ENCODE data around the gene BAIAP3. TPM values are rescaled to one million over a fixed set of nuclear protein-coding genes. Genes with fewer than 3 reads are reported as not detected.

Gene BAIAP3
- total and polyA plus RNA-seq, 10 of the 15 experiments (the other 5 are each of a cell fraction or from before 2014, with no cell fraction given), result 0.03 to 0.56 (median 0.17) TPM; not detected in 3

DNA sequence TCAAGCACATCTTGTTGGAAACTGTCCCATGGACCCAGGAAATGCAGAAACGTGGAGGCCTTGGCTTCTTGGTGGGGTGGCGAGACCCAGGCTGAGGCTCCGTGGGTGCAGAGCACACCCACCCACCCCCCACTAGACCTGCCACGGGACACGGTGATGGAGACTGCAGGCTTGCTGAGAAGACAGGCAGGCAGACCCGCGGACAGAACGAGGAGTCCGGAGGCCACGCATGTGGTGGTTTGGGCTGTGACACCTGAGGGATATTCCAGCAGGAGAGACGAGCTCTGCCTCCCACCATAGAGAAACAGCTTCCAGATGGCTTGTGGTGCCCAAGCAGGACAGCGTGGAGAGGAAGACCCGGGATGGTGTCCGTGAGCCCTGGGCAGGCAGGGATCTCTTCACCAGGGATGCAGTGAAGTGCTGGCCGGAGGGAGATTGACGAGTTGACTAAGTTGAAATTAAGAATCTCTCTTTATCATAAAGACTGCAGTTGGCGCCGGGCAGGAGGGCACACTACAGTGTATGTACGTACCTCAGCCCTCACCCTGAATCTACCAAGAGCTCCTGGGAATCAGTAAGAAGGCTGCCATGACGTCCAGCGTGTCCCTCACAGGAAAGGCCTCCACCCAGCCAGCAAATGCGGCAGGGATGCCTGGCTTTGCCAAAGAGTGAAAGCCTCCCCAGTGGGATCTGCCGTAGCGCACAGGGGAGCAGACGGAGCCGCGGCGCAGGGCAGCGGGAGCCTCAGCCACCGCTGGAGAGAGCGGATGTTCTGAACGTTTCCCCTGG is 15.8 kb upstream of the BAIAP3 start:
- ATAC-seq, result no peak
- TF ChIP-seq, protein P1, sequence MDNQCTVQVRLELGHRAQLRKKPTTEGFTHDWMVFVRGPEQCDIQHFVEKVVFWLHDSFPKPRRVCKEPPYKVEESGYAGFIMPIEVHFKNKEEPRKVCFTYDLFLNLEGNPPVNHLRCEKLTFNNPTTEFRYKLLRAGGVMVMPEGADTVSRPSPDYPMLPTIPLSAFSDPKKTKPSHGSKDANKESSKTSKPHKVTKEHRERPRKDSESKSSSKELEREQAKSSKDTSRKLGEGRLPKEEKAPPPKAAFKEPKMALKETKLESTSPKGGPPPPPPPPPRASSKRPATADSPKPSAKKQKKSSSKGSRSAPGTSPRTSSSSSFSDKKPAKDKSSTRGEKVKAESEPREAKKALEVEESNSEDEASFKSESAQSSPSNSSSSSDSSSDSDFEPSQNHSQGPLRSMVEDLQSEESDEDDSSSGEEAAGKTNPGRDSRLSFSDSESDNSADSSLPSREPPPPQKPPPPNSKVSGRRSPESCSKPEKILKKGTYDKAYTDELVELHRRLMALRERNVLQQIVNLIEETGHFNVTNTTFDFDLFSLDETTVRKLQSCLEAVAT (IDR thresholded peaks at IDR 0.05), result no peak
- peak; percentile 52 for TF ChIP-seq POLR2A (IDR thresholded peaks at IDR 0.05; ENCODE audit: low read depth, low read length)
- 0 out of 2 replicates have a peak, but pooled peaks have one; percentile 28 for TF ChIP-seq POLR2AphosphoS5 (IDR thresholded peaks at IDR 0.05; ENCODE audit: low read length)
- TF ChIP-seq POU2F2 (IDR thresholded peaks at IDR 0.05; ENCODE audit: borderline replicate concordance, low read depth, low read length), result peak; percentile 13; the same call in 1 of the 3 replicates
- DNase-seq (ENCODE audit: low read depth, low spot score), result no peak
- Histone ChIP-seq H2AFZ (ENCODE audit: control insufficient read depth, low read depth, low read length) (no peak overlapping the region), H3K4me1 (ENCODE audit: control insufficient read depth, insufficient read depth, low read length) (no peaks in the 10 kb centered on the region), H3K9ac (ENCODE audit: control insufficient read depth, insufficient read depth, low read length) (no peak overlapping the region), H3K36me3 (ENCODE audit: control insufficient read depth in 2 of 2, insufficient read depth in 2 of 2, low read length in 1 of 2) (peaks cover 40 to 69% of the 10 kb centered on the region in 2 experiments), H3K79me2 (ENCODE audit: control insufficient read depth, insufficient read depth, low read length) (peaks cover 23% of the 10 kb centered on the region), H3K27ac (ENCODE audit: control insufficient read depth, insufficient read depth) (no peak overlapping the region), H3K4me2 (ENCODE audit: control insufficient read depth, insufficient read depth) (no peak overlapping the region), H3K27me3 (replicated peaks in 1 of 2; ENCODE audit: control insufficient read depth in 2 of 2, insufficient read depth in 2 of 2, low read length in 1 of 2) (no peaks in the 10 kb centered on the region), H3K9me3 (replicated peaks; ENCODE audit: control insufficient read depth, insufficient read depth, low read length) (no peaks in the 10 kb centered on the region), H3K4me3 (no peak overlapping the region), H4K20me1 (ENCODE audit: control insufficient read depth, insufficient read depth) (peaks cover 15% of the 10 kb centered on the region)
- intact Hi-C loops (cut with micrococcal nuclease; ENCODE audit: unreplicated experiment) (no loop called here), in situ Hi-C loops (cut with MboI) (no loop called here)
- POLR2A ChIA-PET, result no interaction called here
- RAD21 ChIA-PET (ENCODE audit: unreplicated experiment), result no interaction called here
- CTCF ChIA-PET, result no interaction called here
- no peak for FAIRE-seq
- BruUV-seq (replicated peaks), result no TSS peak
- SMC1A ChIA-PET (ENCODE audit: uncharacterized antibody, unreplicated experiment), result no interaction called here
- 95% methylated on average over 32 of the region's 32 CpGs for WGBS (ENCODE audit: insufficient coverage, insufficient replicate concordance, low lambda C conversion rate, missing lambda C conversion rate)

DNA sequence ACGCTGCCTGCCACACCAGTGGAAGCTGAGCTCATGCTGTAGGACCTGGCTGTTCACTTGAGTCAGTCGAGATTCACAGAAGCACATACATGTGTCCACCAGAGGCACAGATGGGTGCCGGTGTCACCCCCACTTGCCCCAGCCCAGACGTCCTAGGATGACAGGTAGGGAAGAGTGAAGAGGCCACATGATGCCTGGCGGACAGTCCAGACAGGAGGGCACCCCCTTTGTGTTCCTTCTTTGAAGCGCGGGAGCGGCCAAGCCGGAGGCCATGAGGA is 15.2 kb upstream of the BAIAP3 start:
- FAIRE-seq (no peak), DNase-seq (ENCODE audit: low read depth, low spot score) (no peak), ATAC-seq (no peak)
- Histone ChIP-seq H4K20me1 (ENCODE audit: control insufficient read depth, insufficient read depth) (peaks cover 10% of the 10 kb centered on the region; the same call in 1 of the 2 replicates), H3K27me3 (replicated peaks in 1 of 2; ENCODE audit: control insufficient read depth in 2 of 2, insufficient read depth in 2 of 2, low read length in 1 of 2) (no peaks in the 10 kb centered on the region), H3K79me2 (ENCODE audit: control insufficient read depth, insufficient read depth, low read length) (peaks cover 18% of the 10 kb centered on the region), H3K4me1 (ENCODE audit: control insufficient read depth, insufficient read depth, low read length) (no peaks in the 10 kb centered on the region), H2AFZ (ENCODE audit: control insufficient read depth, low read depth, low read length) (no peak overlapping the region), H3K9me3 (replicated peaks; ENCODE audit: control insufficient read depth, insufficient read depth, low read length) (no peaks in the 10 kb centered on the region), H3K4me2 (ENCODE audit: control insufficient read depth, insufficient read depth) (no peak overlapping the region), H3K27ac (ENCODE audit: control insufficient read depth, insufficient read depth) (no peak overlapping the region), H3K36me3 (ENCODE audit: control insufficient read depth in 2 of 2, insufficient read depth in 2 of 2, low read length in 1 of 2) (peaks cover 40 to 67% of the 10 kb centered on the region in 2 experiments), H3K9ac (ENCODE audit: control insufficient read depth, insufficient read depth, low read length) (no peak overlapping the region), H3K4me3 (no peak overlapping the region)
- ChIA-PET POLR2A (no interaction called here), SMC1A (ENCODE audit: uncharacterized antibody, unreplicated experiment) (no interaction called here), RAD21 (ENCODE audit: unreplicated experiment) (no interaction called here), CTCF (no interaction called here)
- in situ Hi-C loops (cut with MboI), result no loop called here
- intact Hi-C loops (cut with micrococcal nuclease; ENCODE audit: unreplicated experiment), result no loop called here
- TF ChIP-seq, protein P2, sequence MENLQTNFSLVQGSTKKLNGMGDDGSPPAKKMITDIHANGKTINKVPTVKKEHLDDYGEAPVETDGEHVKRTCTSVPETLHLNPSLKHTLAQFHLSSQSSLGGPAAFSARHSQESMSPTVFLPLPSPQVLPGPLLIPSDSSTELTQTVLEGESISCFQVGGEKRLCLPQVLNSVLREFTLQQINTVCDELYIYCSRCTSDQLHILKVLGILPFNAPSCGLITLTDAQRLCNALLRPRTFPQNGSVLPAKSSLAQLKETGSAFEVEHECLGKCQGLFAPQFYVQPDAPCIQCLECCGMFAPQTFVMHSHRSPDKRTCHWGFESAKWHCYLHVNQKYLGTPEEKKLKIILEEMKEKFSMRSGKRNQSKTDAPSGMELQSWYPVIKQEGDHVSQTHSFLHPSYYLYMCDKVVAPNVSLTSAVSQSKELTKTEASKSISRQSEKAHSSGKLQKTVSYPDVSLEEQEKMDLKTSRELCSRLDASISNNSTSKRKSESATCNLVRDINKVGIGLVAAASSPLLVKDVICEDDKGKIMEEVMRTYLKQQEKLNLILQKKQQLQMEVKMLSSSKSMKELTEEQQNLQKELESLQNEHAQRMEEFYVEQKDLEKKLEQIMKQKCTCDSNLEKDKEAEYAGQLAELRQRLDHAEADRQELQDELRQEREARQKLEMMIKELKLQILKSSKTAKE (IDR thresholded peaks at IDR 0.05; ENCODE audit: low read depth, poor library complexity, severe bottlenecking), result no peak
- TF ChIP-seq RCOR1 (conservative IDR thresholded peaks at IDR 0.05; ENCODE audit: low read depth, low read length), result no peak
- TF ChIP-seq POLR2AphosphoS5 (IDR thresholded peaks at IDR 0.05; ENCODE audit: low read length), result 0 out of 2 replicates have a peak, but pooled peaks have one; percentile 61
- TF ChIP-seq, protein P3, sequence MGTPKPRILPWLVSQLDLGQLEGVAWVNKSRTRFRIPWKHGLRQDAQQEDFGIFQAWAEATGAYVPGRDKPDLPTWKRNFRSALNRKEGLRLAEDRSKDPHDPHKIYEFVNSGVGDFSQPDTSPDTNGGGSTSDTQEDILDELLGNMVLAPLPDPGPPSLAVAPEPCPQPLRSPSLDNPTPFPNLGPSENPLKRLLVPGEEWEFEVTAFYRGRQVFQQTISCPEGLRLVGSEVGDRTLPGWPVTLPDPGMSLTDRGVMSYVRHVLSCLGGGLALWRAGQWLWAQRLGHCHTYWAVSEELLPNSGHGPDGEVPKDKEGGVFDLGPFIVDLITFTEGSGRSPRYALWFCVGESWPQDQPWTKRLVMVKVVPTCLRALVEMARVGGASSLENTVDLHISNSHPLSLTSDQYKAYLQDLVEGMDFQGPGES (IDR thresholded peaks at IDR 0.05), result no peak
- no peak for TF ChIP-seq CBFB (IDR thresholded peaks at IDR 0.05; ENCODE audit: low read depth)
- no peak for TF ChIP-seq BACH1 (IDR thresholded peaks at IDR 0.05; ENCODE audit: borderline replicate concordance)
- 82% methylated on average over 9 of the region's 9 CpGs for WGBS (ENCODE audit: insufficient coverage, insufficient replicate concordance, low lambda C conversion rate, missing lambda C conversion rate)
- no TSS peak for BruUV-seq (replicated peaks)
